NOMO-1 treated with dmso at 0.1 percent for 144 hours (cell line): ENCODE data around the gene TBXAS1.

Source experiments
- DNase-seq: peaks from one replicate; lab custom pipeline; 2025; ENCODE audit not compliant: unreplicated experiment; lab: John Stamatoyannopoulos, UW

Gene TBXAS1

GRCh38 chr7:140018125-140019043 lies 189.3 kb downstream of the TBXAS1 start:
- no peak for DNase-seq

GRCh38 chr7:140019172-140019571 lies 190.1 kb downstream of the TBXAS1 start:
- no peak for DNase-seq

- DNase-seq = no peak
These were observed 190.5 kb downstream of the TBXAS1 start for GRCh38 chr7:140019606-140020005.

GRCh38 chr7:140021603-140022002 lies 192.5 kb downstream of the TBXAS1 start:
- DNase-seq = no peak

- DNase-seq = no peak
These were observed 193.6 kb downstream of the TBXAS1 start for GRCh38 chr7:140022582-140023211.

- DNase-seq = no peak
These were observed 194.7 kb downstream of the TBXAS1 start for GRCh38 chr7:140023728-140024127.

GRCh38 chr7:140024585-140024984 lies 195.5 kb downstream of the TBXAS1 start:
- no peak for DNase-seq

- no peak for DNase-seq
These were observed 196.2 kb downstream of the TBXAS1 start for GRCh38 chr7:140025241-140025640.

- no peak for DNase-seq
These were observed 196.9 kb downstream of the TBXAS1 start for GRCh38 chr7:140025814-140026433.

- DNase-seq = no peak
These were observed 197.9 kb downstream of the TBXAS1 start for GRCh38 chr7:140026935-140027334.

GRCh38 chr7:140027858-140028257 lies 198.8 kb downstream of the TBXAS1 start:
- DNase-seq = no peak

- no peak for DNase-seq
These were observed 199.2 kb downstream of the TBXAS1 start for GRCh38 chr7:140028311-140028710.

GRCh38 chr7:140029072-140029471 lies 200.0 kb downstream of the TBXAS1 start:
- DNase-seq = no peak

GRCh38 chr7:140031364-140031763 lies 202.3 kb downstream of the TBXAS1 start:
- no peak for DNase-seq

- DNase-seq = no peak
These were observed 204.0 kb downstream of the TBXAS1 start for GRCh38 chr7:140033036-140033435.

GRCh38 chr7:140033779-140034363 lies 204.8 kb downstream of the TBXAS1 start:
- no peak for DNase-seq

- DNase-seq = no peak
These were observed 205.4 kb downstream of the TBXAS1 start for GRCh38 chr7:140034421-140034820.

- DNase-seq = no peak
These were observed 206.5 kb downstream of the TBXAS1 start for GRCh38 chr7:140035400-140036223.

- no peak for DNase-seq
These were observed 207.3 kb downstream of the TBXAS1 start for GRCh38 chr7:140036224-140036962.

- DNase-seq = no peak
These were observed 210.0 kb downstream of the TBXAS1 start for GRCh38 chr7:140039066-140039465.
